Osteocyte (in vitro differentiated cells): Measurements from ENCODE around the gene IL17F. TPM values are rescaled to one million over a fixed set of nuclear protein-coding genes. Genes with fewer than 3 reads are reported as not detected.

ENCODE experiments used
- DNase-seq: peaks from one replicate; pipeline ENCODE4 v3.0.0; 2021; ENCODE audit warnings: mixed read lengths; ENCODE audit not compliant: unreplicated experiment; ENCODE audit errors: extremely low spot score
- H3K27ac Mint-ChIP-seq: one replicate; pipeline ENCODE4 v1.8.0; 2021; ENCODE audit warnings: mild to moderate bottlenecking, mixed read lengths; ENCODE audit not compliant: unreplicated experiment
- H3K27me3 Mint-ChIP-seq: one replicate; pipeline ENCODE4 v1.8.0; 2021; ENCODE audit warnings: mixed read lengths; ENCODE audit not compliant: unreplicated experiment
- H3K36me3 Mint-ChIP-seq: one replicate; pipeline ENCODE4 v1.8.0; 2021; ENCODE audit warnings: mixed read lengths; ENCODE audit not compliant: unreplicated experiment
- H3K4me1 Mint-ChIP-seq: one replicate; pipeline ENCODE4 v1.8.0; 2021; ENCODE audit warnings: mixed read lengths; ENCODE audit not compliant: unreplicated experiment
- H3K4me3 Mint-ChIP-seq: one replicate; pipeline ENCODE4 v1.8.0; 2021; ENCODE audit warnings: mild to moderate bottlenecking, moderate library complexity, mixed read lengths; ENCODE audit not compliant: unreplicated experiment
- H3K9me3 Mint-ChIP-seq: one replicate; pipeline ENCODE4 v1.8.0; 2021; ENCODE audit warnings: mixed read lengths; ENCODE audit not compliant: unreplicated experiment
- CTCF ChIP-seq: fragments of 200-600 bp; sonication (generic); IDR thresholded peaks from 2 replicates; pipeline ENCODE4 v1.5.0; 2021; ENCODE audit warnings: antibody characterized with exemption, mild to moderate bottlenecking, moderate library complexity
- total RNA-seq: library from RNA; stranded (reverse); gene quantifications from 2 replicates; pipeline ENCODE4 v1.2.1, GENCODE V29; 2021

The IL17F gene
- total RNA-seq, 1 donor from 2014 or later = not detected

DNA sequence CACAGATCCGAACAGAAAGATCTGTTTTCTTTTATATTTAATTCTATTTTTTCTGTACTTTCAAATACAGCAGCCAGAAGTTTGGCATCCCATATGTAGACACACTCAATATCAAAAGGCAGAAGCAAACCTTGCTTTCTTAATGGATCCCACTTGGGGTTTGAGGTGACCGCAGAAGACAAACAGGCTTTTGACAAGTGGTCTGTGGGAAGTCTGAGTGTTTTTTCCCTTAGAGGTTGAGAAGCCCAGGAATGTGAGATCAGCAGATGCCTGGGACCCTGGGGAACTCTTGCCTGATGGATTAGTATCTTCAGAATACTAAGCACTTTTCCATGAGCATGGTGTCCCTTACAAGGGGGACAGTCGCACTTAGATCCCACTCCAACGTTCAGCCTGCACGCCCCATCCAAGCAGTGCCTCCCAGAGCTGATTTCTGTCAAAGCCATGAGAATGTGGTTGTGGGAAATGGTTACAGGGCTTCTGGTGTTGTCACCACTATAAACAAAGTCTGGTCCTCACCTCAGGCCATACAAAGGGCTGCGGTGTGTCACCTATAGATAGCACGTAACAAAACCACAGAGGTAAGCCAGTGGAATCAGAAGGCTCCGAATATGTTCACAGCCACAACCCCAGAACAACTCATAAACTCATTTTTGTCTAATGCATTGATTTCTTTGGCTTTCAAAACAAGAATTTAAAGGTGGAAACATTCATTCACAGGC lies 12.7 kb downstream of the IL17F start:
- no peak overlapping the region for H3K4me3 Mint-ChIP-seq
- H3K27me3 Mint-ChIP-seq = peaks cover 39% of the 10 kb centered on the region
- TF ChIP-seq CTCF = no peak
- no peaks in the 10 kb centered on the region for H3K4me1 Mint-ChIP-seq
- DNase-seq = no peak
- no peaks in the 10 kb centered on the region for H3K36me3 Mint-ChIP-seq
- no peak overlapping the region for H3K27ac Mint-ChIP-seq
- H3K9me3 Mint-ChIP-seq = no peaks in the 10 kb centered on the region

GRCh38 chr6:52230685-52231084 lies 13.6 kb downstream of the IL17F start:
- no peak for DNase-seq
- no peak overlapping the region for H3K27ac Mint-ChIP-seq
- peaks cover 35% of the 10 kb centered on the region for H3K27me3 Mint-ChIP-seq
- H3K36me3 Mint-ChIP-seq = no peaks in the 10 kb centered on the region
- H3K4me3 Mint-ChIP-seq = no peak overlapping the region
- H3K9me3 Mint-ChIP-seq = no peaks in the 10 kb centered on the region
- no peak for TF ChIP-seq CTCF
- H3K4me1 Mint-ChIP-seq = no peaks in the 10 kb centered on the region

DNA sequence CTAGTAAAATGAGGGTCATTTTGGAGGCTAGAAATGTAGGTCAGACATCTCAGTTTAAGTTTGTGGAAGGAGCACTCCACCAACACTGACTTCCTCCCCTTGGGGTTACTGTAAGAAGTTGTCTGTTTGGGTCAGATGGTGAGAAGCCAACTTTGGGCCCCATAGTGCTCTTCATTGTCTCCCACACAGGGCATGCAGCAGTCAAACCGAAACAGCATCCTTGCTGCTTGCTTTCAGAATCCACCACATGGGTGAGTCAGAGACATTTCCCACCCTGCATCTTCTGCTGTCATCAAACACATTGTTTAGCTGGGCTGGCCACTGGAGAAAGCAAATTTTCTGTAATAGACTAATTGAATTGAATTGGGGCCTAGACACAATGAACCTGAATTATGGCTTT lies 16.8 kb downstream of the IL17F start:
- no peaks in the 10 kb centered on the region for H3K4me1 Mint-ChIP-seq
- no peaks in the 10 kb centered on the region for H3K36me3 Mint-ChIP-seq
- no peak for TF ChIP-seq CTCF
- DNase-seq = no peak
- no peak overlapping the region for H3K27ac Mint-ChIP-seq
- no peak overlapping the region for H3K4me3 Mint-ChIP-seq
- H3K9me3 Mint-ChIP-seq = no peaks in the 10 kb centered on the region
- peaks cover 31% of the 10 kb centered on the region for H3K27me3 Mint-ChIP-seq

- H3K27ac Mint-ChIP-seq = no peak overlapping the region
- no peaks in the 10 kb centered on the region for H3K9me3 Mint-ChIP-seq
- no peak for DNase-seq
- no peaks in the 10 kb centered on the region for H3K4me1 Mint-ChIP-seq
- no peak overlapping the region for H3K4me3 Mint-ChIP-seq
- no peak for TF ChIP-seq CTCF
- H3K27me3 Mint-ChIP-seq = peaks cover 34% of the 10 kb centered on the region
- H3K36me3 Mint-ChIP-seq = no peaks in the 10 kb centered on the region
Measured at GRCh38 chr6:52221302-52221701, 23.0 kb downstream of the IL17F start.

GRCh38 chr6:52217761-52218160 lies 26.5 kb downstream of the IL17F start:
- H3K4me1 Mint-ChIP-seq = no peaks in the 10 kb centered on the region
- H3K9me3 Mint-ChIP-seq = no peaks in the 10 kb centered on the region
- no peak for TF ChIP-seq CTCF
- H3K27ac Mint-ChIP-seq = no peak overlapping the region
- no peak overlapping the region for H3K4me3 Mint-ChIP-seq
- no peaks in the 10 kb centered on the region for H3K36me3 Mint-ChIP-seq
- peaks cover 18% of the 10 kb centered on the region for H3K27me3 Mint-ChIP-seq
- no peak for DNase-seq
